ENCODE data around the gene GMCL2.
"Not testable (repeated sequence)": the region's sequence is repeated elsewhere in the genome, so short reads cannot be mapped to it uniquely, and the experiment has no call there.

GMCL2 gene

GRCh38 chr5:178206166-178207101 is 19.3 kb upstream of the GMCL2 start:
- DNase-seq (ENCODE audit: low read depth in 2 of 2) = no peak

- DNase-seq (ENCODE audit: low read depth in 2 of 2) = no peak
Measured at GRCh38 chr5:178205749-178206047, 18.5 kb upstream of the GMCL2 start.

- peak; percentile 39 to 51 for DNase-seq (ENCODE audit: low read depth in 2 of 2)
Measured at GRCh38 chr5:178204935-178205748, 18.0 kb upstream of the GMCL2 start.

- peak; percentile 93 to 96 for DNase-seq (ENCODE audit: low read depth in 2 of 2)
Measured at GRCh38 chr5:178204182-178204934, 17.2 kb upstream of the GMCL2 start, which contains the start of gene HNRNPAB. Gene HNRNPAB (plus strand): TSS chr5:178204533. CDS start chr5:178204838, 305 bp downstream.

GRCh38 chr5:178203670-178204181 is 16.6 kb upstream of the GMCL2 start:
- DNase-seq (ENCODE audit: low read depth in 2 of 2) = no peak

GRCh38 chr5:178202541-178202940 is 15.4 kb upstream of the GMCL2 start:
- DNase-seq (ENCODE audit: low read depth in 2 of 2) = no peak

GRCh38 chr5:178201927-178202235 is 14.7 kb upstream of the GMCL2 start:
- no peak for DNase-seq (ENCODE audit: low read depth in 2 of 2)

- DNase-seq (ENCODE audit: low read depth in 2 of 2) = no peak
Measured at GRCh38 chr5:178201221-178201926, 14.2 kb upstream of the GMCL2 start.

GRCh38 chr5:178199581-178200434 is 12.6 kb upstream of the GMCL2 start:
- no peak for DNase-seq (ENCODE audit: low read depth in 2 of 2)

- DNase-seq (ENCODE audit: low read depth in 2 of 2) = no peak
Measured at GRCh38 chr5:178198706-178199105, 11.5 kb upstream of the GMCL2 start.

GRCh38 chr5:178198151-178198550 is 11.0 kb upstream of the GMCL2 start:
- DNase-seq (ENCODE audit: low read depth in 2 of 2) = not testable (repeated sequence)

- DNase-seq (ENCODE audit: low read depth in 2 of 2) = no peak
Measured at GRCh38 chr5:178196986-178197385, 9.8 kb upstream of the GMCL2 start.

- DNase-seq (ENCODE audit: low read depth in 2 of 2) = no peak
Measured at GRCh38 chr5:178196281-178196812, 9.2 kb upstream of the GMCL2 start.

GRCh38 chr5:178194026-178194425 is 6.9 kb upstream of the GMCL2 start:
- no peak for DNase-seq (ENCODE audit: low read depth in 2 of 2)

- no peak for DNase-seq (ENCODE audit: low read depth in 2 of 2)
Measured at GRCh38 chr5:178193251-178193809, 6.2 kb upstream of the GMCL2 start.

- no peak for DNase-seq (ENCODE audit: low read depth in 2 of 2)
Measured at GRCh38 chr5:178192787-178193186, 5.6 kb upstream of the GMCL2 start.

GRCh38 chr5:178192244-178192643 is 5.1 kb upstream of the GMCL2 start:
- no peak for DNase-seq (ENCODE audit: low read depth in 2 of 2)

- no peak for DNase-seq (ENCODE audit: low read depth in 2 of 2)
Measured at GRCh38 chr5:178191661-178192060, 4.5 kb upstream of the GMCL2 start.

GRCh38 chr5:178189433-178189832 is 2.3 kb upstream of the GMCL2 start:
- no peak for DNase-seq (ENCODE audit: low read depth in 2 of 2)

- DNase-seq (ENCODE audit: low read depth in 2 of 2) = no peak
Measured at GRCh38 chr5:178186427-178186826, 744 bp downstream of the GMCL2 start.

All from stimulated activated CD8-positive, alpha-beta memory T cell treated with anti-CD3 and anti-CD28 coated beads, Interleukin-7, amount 100 ng/mL, for 1 hour (primary cell).